ENCODE results near the gene MRPL9.

Gene MRPL9

DNA sequence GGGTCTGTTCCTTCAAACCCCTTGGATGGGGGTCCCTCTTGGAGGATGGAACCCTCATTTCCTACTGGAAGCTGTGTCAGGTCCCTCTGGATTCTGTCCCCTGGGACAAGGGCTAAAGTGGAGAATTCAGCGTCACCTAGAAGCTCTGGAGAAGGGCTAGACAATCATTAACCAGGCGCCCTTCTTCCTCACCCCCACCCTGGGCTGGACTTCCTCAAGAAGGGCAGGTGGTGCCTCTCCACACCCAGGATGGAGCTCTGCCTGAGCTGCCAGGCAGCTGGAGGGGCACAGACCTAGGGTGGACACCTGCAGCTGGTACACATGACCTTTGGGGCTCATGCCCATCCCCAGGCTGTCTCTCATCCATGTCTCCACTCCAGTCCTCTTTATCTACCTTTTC is 50.3 kb downstream of the MRPL9 start:
- DNase-seq (ENCODE audit: low read depth in 1 of 2, low spot score in 1 of 2) = no peak

DNA sequence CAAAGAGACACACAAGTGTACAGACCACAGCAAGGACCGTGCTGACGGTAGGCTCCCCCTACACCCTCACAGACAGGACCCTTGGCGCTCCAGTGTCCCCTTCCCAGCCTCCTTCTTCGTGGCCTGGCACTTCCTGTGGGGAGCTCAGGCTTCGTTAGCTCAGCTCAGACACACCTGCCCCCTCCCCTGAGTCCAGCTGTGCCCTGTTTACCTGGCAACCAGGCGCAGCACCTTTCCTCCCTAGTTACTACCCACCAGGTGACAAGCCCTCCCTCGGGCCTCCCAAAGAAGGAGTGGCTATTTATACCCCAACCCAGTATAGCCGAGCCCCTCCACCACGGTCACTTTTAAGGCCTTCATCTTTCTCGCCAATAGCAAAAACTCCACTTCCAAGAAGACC is 51.3 kb downstream of the MRPL9 start:
- no peak for DNase-seq (ENCODE audit: low read depth in 1 of 2, low spot score in 1 of 2)

DNA sequence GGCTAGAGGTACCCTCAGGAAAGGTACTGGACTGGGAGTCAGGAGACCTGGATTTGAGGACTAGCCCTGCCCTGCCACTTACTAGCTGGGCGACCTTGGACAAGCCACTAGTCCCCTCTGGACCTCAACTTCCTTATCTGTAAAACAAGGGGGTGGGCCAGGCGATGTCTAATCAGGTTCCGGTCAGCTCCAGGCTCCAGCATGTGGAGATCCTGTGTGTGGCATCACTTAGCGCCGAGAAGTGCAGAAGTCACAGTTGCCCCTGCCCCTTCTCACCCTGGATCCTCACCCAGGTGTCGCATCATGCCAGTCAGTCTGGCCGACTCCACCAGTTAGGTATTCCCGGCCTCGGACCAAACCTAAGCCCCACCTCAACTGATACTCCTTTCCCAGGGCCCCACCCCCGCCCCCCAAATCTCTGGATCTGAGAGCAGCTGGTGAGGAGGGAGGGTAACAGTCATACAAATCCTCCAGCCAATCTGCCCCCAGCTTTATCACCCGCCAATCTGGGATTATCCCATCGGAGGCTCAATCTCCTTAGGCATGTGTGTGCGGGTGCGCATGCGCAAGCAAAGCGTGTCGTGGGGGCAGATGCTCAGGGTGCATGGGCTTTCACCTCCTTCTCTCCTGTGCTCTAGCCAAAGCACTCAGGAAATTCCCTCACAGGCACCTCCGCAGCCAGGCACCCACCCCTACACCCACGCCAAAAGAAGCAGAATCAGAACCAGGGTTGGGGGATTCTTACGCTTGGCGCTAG is 52.1 kb downstream of the MRPL9 start:
- DNase-seq (ENCODE audit: low read depth in 1 of 2, low spot score in 1 of 2) = no peak

DNA sequence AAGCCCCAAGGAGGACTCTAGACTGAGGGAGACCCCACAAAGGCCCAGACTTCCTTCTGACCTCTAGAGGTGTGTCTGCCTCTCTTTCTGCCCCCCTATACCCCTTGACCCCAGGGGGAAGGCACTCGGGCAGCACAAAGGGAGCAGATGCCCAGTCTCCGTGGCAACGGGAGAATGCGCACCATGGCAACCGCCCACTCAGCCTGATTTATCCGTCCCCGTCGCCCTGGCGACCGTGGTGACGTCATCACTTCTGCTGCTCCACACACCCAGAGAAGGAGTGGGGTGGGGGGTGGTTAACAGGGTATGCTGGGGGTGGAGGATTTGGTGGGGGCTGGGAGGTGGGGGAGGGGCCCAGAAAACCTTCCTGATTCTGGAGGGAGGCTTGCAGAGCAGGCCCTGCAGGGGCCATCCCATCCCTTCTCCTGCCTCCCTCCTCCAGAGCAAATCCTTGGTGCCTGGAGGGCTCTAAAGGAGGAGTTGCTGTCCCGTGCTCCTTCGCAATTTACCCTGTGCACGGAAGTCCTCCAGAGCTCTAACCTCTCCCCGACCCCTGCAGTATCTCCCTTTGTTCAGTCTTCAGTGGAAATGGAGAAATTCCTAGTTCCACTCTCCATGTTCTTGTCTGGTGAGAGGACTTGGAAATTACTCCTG is 53.0 kb downstream of the MRPL9 start:
- DNase-seq (ENCODE audit: low read depth in 1 of 2, low spot score in 1 of 2) = no peak

Measured in activated T-helper 1 cell treated with anti-CD3 and anti-CD28 coated beads, Interleukin-2, amount 50 U/mL, for 16 hours (primary cell).